Adrenal gland (tissue), 12 donors: Measurements from ENCODE around the gene TSSK6. TPM values are rescaled to one million over a fixed set of nuclear protein-coding genes. Genes with fewer than 3 reads are reported as not detected.

Experiments
- DNase-seq, 7 donors: peaks; one replicate each; pipeline ENCODE4 v3.0.0-alpha.2; 2019 to 2020
- H3K27ac ChIP-seq, 5 donors: fragments of 200-600 bp; sonication (generic) in 4 of 5; 1 replicate in 3 of 5; 2 replicates in 2 of 5; pipeline versions ENCODE4 v1.5.1 to v1.8.0; 2016 to 2020; ENCODE audit warnings: mild to moderate bottlenecking in 1 of 5
- H3K27me3 ChIP-seq: fragments of 200-600 bp; 2 replicates; pipeline ENCODE4 v1.8.0; 2021
- H3K36me3 ChIP-seq, 2 donors: fragments of 200-600 bp; replicated peaks in 1 of 2; 1 replicate in 1 of 2; 2 replicates in 1 of 2; pipeline versions ENCODE4 v1.5.1 to v1.8.0; 2018 to 2022
- H3K4me1 ChIP-seq, 2 donors: fragments of 200-600 bp; replicated peaks in 1 of 2; 1 replicate in 1 of 2; 2 replicates in 1 of 2; pipeline versions ENCODE4 v1.5.1 to v1.8.0; 2018 to 2021
- H3K4me3 ChIP-seq, 4 donors: fragments of 200-600 bp; sonication (generic) in 3 of 4; one replicate each; pipeline ENCODE4 v1.5.1; 2016 to 2018
- H3K9me3 ChIP-seq, 3 donors: fragments of 200-600 bp; sonication (generic) in 1 of 3; replicated peaks in 1 of 3; 1 replicate in 2 of 3; 2 replicates in 1 of 3; pipeline versions ENCODE4 v1.5.1 to v1.8.0; 2016 to 2021
- POLR2A ChIP-seq, 2 donors: fragments of 450-650 bp; IDR thresholded peaks; one replicate each; pipeline ENCODE4 v1.6.1; 2017; ENCODE audit warnings: antibody characterized with exemption in 2 of 2, mild to moderate bottlenecking in 2 of 2, moderate library complexity in 1 of 2
- WGBS, 4 donors: extraction: QIAGEN DNeasy Blood & Tissue Kit in 2 of 4; methylation state at CpG; one replicate each; pipeline versions ENCODE4 v1.1.5 to v1.1.7; 2013 to 2017; 5-methylcytosine and 5-hydroxymethylcytosine counted together
- intact Hi-C, 2 donors: fragments of 100-400 bp; cut with DNase I; formaldehyde crosslinking; loops; one replicate each; pipeline versions ENCODE4 v1.14.1 to v1.15.0; 2022 to 2023
- polyA plus RNA-seq, 3 donors: library from polyadenylated mRNA; stranded (reverse); fragments of 200-250 nt in 2 of 3; fragments of 350-450 nt in 1 of 3; fragmentation: Illumina TruSeq in 1 of 3; extraction: RNeasy Lipid Tissue Mini Kit (QIAGEN cat#74804) in 1 of 3; gene quantifications; one replicate each; pipeline ENCODE4 v1.2.3, GENCODE V29; 2013 to 2014
- total RNA-seq, 9 donors: library from RNA; depleted of rRNA in 4 of 9; stranded (reverse); fragments of >200 nt in 4 of 9; fragments of 120-200 nt in 1 of 9; fragmentation: NEBNext Ultra II Directional in 1 of 9; extraction: Animal tissue kit (Norgen Biotek cat#: 25700) in 1 of 9; gene quantifications; one replicate each; pipeline versions ENCODE4 v1.1.0 to v1.2.4, GENCODE V29; 2013 to 2023
- TF ChIP-seq, protein P1 (sequence below), 6 experiments: fragments of 450-650 bp in 4 of 6; fragments of 200-600 bp in 2 of 6; sonication (generic) in 1 of 6; IDR thresholded peaks; 1 replicate in 5 of 6; 2 replicates in 1 of 6; pipeline versions ENCODE4 v1.5.1 to v1.8.0; 2016 to 2021; ENCODE audit warnings: antibody characterized with exemption in 6 of 6, mild to moderate bottlenecking in 2 of 6, moderate library complexity in 1 of 6
- donor health status: healthy with polysubstance abuse.
- donor health status: Bipolar disorder and iron deficiency.
- donor health status: DM: yes; HTN: yes; CAD: no.
- donor health status: DM: no; HTN: no; CAD: no.
- donor health status: DM: no; HTN: no; CAD: no.
- donor health status: DM: yes; HTN: yes; CAD: no.

The TSSK6 gene
- total and polyA plus RNA-seq, 12 donors = 0.37 to 50.5 (median 3.4) TPM; not detected in 1

DNA sequence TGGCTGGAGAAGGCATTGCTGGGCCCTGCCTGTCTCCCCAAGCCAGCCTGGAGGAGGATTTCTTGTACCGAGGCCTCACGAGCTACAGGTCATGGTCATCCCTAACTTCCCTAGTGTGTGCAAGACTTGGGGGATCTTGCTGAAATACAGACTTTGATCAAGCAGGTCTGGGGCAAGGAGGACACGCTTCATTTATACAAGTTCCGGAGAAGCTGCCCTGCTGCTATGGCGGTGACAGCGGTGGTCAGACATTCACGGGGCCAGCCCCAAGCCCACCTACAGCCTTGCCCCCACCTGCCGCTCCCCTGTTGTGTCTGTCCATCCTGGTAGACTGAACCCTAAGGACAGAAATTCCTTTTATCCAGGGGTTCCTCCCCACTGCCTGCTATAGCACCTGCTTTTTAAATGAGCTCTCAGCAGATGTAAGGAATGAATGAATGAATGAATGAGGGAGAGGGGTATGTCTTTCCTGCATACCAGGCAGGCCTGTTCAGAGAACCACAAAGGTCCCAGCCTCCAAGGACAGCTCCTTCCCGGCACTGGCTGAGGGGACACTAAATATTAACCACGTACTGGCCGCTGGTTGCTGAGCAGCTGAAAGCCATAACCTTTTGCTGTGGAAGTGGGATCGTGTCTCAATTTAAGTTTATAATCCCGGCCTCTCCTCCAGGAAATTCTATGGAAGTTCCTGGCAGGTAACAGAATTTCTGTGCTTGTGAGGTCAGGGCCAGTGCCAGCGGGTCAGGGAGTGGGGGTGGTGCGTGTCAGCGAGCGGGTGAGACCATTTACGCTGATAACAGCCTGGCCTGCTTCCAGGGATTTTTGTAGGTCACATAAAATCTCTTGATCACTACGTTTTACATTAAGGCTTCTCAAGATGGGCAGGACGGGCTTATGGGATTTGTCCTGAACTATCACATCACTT, 27.1 kb downstream of the TSSK6 start:
- Histone ChIP-seq H3K9me3 (no peaks in the 10 kb centered on the region), H3K4me1 (peaks cover 27 to 47% of the 10 kb centered on the region in 2 donors), H3K27ac (peak overlapping the region; percentile 64 to 87 (median 82)), H3K4me3 (peak overlapping the region in 1 of 4 donors; percentile 27), H3K36me3 (peaks cover 0 to 11% of the 10 kb centered on the region in 2 donors), H3K27me3 (no peaks in the 10 kb centered on the region)
- DNase-seq = peak; percentile 61 to 85 (median 79)
- no peak for TF ChIP-seq POLR2A (IDR thresholded peaks at IDR 0.05)
- TF ChIP-seq, protein P1, sequence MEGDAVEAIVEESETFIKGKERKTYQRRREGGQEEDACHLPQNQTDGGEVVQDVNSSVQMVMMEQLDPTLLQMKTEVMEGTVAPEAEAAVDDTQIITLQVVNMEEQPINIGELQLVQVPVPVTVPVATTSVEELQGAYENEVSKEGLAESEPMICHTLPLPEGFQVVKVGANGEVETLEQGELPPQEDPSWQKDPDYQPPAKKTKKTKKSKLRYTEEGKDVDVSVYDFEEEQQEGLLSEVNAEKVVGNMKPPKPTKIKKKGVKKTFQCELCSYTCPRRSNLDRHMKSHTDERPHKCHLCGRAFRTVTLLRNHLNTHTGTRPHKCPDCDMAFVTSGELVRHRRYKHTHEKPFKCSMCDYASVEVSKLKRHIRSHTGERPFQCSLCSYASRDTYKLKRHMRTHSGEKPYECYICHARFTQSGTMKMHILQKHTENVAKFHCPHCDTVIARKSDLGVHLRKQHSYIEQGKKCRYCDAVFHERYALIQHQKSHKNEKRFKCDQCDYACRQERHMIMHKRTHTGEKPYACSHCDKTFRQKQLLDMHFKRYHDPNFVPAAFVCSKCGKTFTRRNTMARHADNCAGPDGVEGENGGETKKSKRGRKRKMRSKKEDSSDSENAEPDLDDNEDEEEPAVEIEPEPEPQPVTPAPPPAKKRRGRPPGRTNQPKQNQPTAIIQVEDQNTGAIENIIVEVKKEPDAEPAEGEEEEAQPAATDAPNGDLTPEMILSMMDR (IDR thresholded peaks at IDR 0.05) = no peak
- intact Hi-C loops = loop anchor here in 1 of 2 donors (5.0 kb wide), 1 partner anchor 81 kb away; the partner anchor contains the start of gene GATAD2A
- 39 to 49% (median 41%) methylated on average over 10 to 20 of the region's 20 CpGs for WGBS, 4 donors

DNA sequence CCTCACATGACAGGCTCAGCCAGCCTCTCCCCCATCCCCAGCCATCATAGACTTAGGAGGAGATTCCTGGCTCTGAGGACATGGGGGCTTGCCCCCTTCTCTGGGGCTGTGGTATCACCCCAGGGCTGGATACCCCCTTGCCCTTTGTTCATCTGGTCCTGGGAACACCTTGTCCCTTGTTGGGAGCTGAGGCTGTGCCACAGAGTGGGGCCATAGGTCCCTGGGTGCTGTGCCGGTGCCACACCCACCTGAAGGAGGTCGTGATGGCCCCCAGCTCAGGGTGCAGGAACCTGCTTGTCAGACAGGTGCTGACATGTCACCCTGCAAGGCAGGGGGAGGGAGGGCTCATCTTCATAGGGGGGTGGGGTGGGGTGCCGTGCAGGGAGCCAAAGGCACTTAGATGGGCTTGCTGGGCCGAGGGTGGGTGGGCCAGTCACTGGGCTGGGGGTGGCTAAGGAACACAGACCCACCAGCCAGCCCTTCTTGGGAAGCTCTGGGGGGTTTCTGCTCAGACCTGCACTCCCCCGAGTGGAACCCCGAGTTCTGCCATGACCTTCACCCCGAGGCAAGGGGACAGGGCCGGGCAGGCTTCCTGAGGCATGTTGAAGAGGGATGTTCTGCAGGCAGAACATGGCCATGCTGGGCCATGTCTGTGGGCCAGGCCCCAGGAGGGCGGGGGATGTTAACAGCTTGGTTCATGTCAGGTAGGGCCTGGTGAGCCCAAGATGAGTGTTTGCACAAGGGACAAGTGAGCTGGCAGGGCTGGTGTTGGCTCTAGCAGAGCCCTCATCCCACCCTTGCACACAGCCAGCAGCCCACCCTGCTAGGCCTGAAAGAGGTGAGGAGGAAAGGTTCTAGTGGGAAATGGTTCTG, 28.0 kb downstream of the TSSK6 start:
- H3K9me3 ChIP-seq = no peaks in the 10 kb centered on the region
- H3K4me1 ChIP-seq = peaks cover 27 to 47% of the 10 kb centered on the region in 2 donors
- peaks cover 0 to 2% of the 10 kb centered on the region in 2 donors for H3K36me3 ChIP-seq
- no peaks in the 10 kb centered on the region for H3K27me3 ChIP-seq
- no peak for DNase-seq
- intact Hi-C loops = loop anchor here in 1 of 2 donors (5.0 kb wide), 1 partner anchor 80 kb away; the partner anchor contains the start of gene GATAD2A
- 50 to 80% (median 69%) methylated on average over 1 to 9 of the region's 9 CpGs for WGBS, 4 donors
- H3K27ac ChIP-seq = peak overlapping the region; percentile 19 to 87 (median 69)
- H3K4me3 ChIP-seq = no peak overlapping the region
- no peak for TF ChIP-seq POLR2A (IDR thresholded peaks at IDR 0.05)
- TF ChIP-seq, protein P1 (IDR thresholded peaks at IDR 0.05) = no peak

DNA sequence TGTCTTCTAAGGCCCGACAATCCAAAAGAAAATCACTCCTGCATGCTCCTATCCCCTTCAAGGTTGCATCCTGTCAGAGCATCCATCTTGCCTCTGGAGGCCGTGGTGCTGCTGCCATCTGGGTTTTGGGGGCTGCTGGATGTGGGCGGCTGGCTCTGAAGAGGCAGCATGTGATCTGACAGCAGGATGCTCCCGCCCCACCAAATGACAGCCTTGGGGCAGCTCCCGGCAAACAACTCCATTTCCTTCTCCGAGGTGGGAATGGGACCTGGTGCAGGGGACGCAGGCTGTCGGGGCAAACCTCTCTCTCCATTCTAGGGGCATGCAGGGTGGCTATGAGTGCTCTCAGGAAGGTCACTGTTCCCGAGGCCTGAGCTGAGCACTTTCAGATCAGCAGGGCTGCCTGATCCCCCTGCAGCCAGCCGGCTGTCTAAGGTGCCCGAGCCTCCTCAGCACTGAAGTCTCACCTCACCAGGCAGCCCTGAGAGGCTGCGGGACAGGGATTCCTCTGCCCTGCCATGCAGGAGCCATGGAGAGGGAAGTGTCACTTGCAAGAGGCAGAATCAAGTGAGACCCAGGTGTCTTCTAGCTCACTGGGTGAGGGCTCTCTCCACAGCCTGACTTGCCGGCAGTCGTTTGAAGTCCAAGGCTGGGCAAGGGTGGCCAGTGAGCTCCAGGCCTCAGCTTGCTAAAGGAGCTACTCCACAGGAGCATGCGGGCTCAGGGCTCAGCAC, 28.8 kb downstream of the TSSK6 start:
- 56 to 75% (median 69%) methylated on average over 4 to 15 of the region's 15 CpGs for WGBS, 4 donors
- H3K4me1 ChIP-seq = peaks cover 27 to 41% of the 10 kb centered on the region in 2 donors
- intact Hi-C loops = loop anchor here in 1 of 2 donors (5.0 kb wide), 1 partner anchor 79 kb away; the partner anchor contains the start of gene GATAD2A
- no peaks in the 10 kb centered on the region for H3K27me3 ChIP-seq
- H3K36me3 ChIP-seq = no peaks in the 10 kb centered on the region
- no peaks in the 10 kb centered on the region for H3K9me3 ChIP-seq
- peak overlapping the region in 2 of 5 donors; percentile 86 to 87 for H3K27ac ChIP-seq
- no peak for TF ChIP-seq POLR2A (IDR thresholded peaks at IDR 0.05)
- TF ChIP-seq, protein P1 (IDR thresholded peaks at IDR 0.05) = no peak
- no peak overlapping the region for H3K4me3 ChIP-seq
- DNase-seq = no peak
